Neural crest cell (in vitro differentiated cells): ENCODE data around the gene TMEM187. TPM values are rescaled to one million over a fixed set of nuclear protein-coding genes. Genes with fewer than 3 reads are reported as not detected.

ENCODE experiments used
- DNase-seq: peaks from one replicate; pipeline ENCODE4 v3.0.0; 2021; ENCODE audit warnings: low read depth, mixed read lengths, low spot score
- H3K27ac Mint-ChIP-seq: one replicate; pipeline ENCODE4 v1.8.0; 2021; ENCODE audit warnings: mild to moderate bottlenecking, mixed read lengths; ENCODE audit not compliant: unreplicated experiment
- H3K27me3 Mint-ChIP-seq: 2 replicates; pipeline ENCODE4 v1.8.0; 2021; ENCODE audit warnings: low read depth, mild to moderate bottlenecking, mixed read lengths
- H3K36me3 Mint-ChIP-seq: 2 replicates; pipeline ENCODE4 v1.8.0; 2021; ENCODE audit warnings: low read depth, mild to moderate bottlenecking, mixed read lengths
- H3K4me1 Mint-ChIP-seq: 2 replicates; pipeline ENCODE4 v1.8.0; 2021; ENCODE audit warnings: mixed read lengths
- H3K4me3 Mint-ChIP-seq: one replicate; pipeline ENCODE4 v1.8.0; 2021; ENCODE audit warnings: mild to moderate bottlenecking, mixed read lengths
- H3K9me3 Mint-ChIP-seq: 2 replicates; pipeline ENCODE4 v1.8.0; 2021; ENCODE audit warnings: mixed read lengths
- CTCF ChIP-seq: fragments of 200-600 bp; sonication (generic); conservative IDR thresholded peaks from 2 replicates; pipeline ENCODE4 v1.5.0; 2021; ENCODE audit warnings: antibody characterized with exemption, mild to moderate bottlenecking
- total RNA-seq: library from RNA; stranded (reverse); gene quantifications from 2 replicates; pipeline ENCODE4 v1.2.1, GENCODE V29; 2021

Gene TMEM187
- total RNA-seq, 1 donor from 2014 or later, result 8.0 TPM

GRCh38 chrX:154016366-154017076 is 44.0 kb downstream of the TMEM187 start:
- H3K27me3 Mint-ChIP-seq, result peaks cover 5% of the 10 kb centered on the region
- H3K4me1 Mint-ChIP-seq, result peaks cover 15% of the 10 kb centered on the region
- H3K4me3 Mint-ChIP-seq, result no peak overlapping the region
- H3K27ac Mint-ChIP-seq, result no peak overlapping the region
- H3K9me3 Mint-ChIP-seq, result no peaks in the 10 kb centered on the region
- H3K36me3 Mint-ChIP-seq, result peaks cover 3% of the 10 kb centered on the region
- no peak for DNase-seq
- no peak for TF ChIP-seq CTCF

- H3K9me3 Mint-ChIP-seq, result no peaks in the 10 kb centered on the region
- H3K27ac Mint-ChIP-seq, result no peak overlapping the region
- peaks cover 18% of the 10 kb centered on the region for H3K4me1 Mint-ChIP-seq
- no peak for TF ChIP-seq CTCF
- H3K27me3 Mint-ChIP-seq, result peaks cover 5% of the 10 kb centered on the region
- H3K4me3 Mint-ChIP-seq, result peak overlapping the region; percentile 81
- no peak for DNase-seq
- peaks cover 3% of the 10 kb centered on the region for H3K36me3 Mint-ChIP-seq
Observed at GRCh38 chrX:154017766-154018517, 45.4 kb downstream of the TMEM187 start.

- peaks cover 6% of the 10 kb centered on the region for H3K36me3 Mint-ChIP-seq
- no peak for TF ChIP-seq CTCF
- H3K9me3 Mint-ChIP-seq, result no peaks in the 10 kb centered on the region
- H3K27me3 Mint-ChIP-seq, result peaks cover 3% of the 10 kb centered on the region
- H3K27ac Mint-ChIP-seq, result peak overlapping the region; percentile 92
- DNase-seq, result no peak
- H3K4me1 Mint-ChIP-seq, result peaks cover 22% of the 10 kb centered on the region
- H3K4me3 Mint-ChIP-seq, result peak overlapping the region; percentile 81
Observed at GRCh38 chrX:154018518-154019060, 46.0 kb downstream of the TMEM187 start.

- H3K27ac Mint-ChIP-seq, result peak overlapping the region; percentile 92
- H3K36me3 Mint-ChIP-seq, result peaks cover 4% of the 10 kb centered on the region
- H3K9me3 Mint-ChIP-seq, result no peaks in the 10 kb centered on the region
- TF ChIP-seq CTCF, result no peak
- H3K4me3 Mint-ChIP-seq, result peak overlapping the region; percentile 81
- H3K27me3 Mint-ChIP-seq, result peaks cover 2% of the 10 kb centered on the region
- H3K4me1 Mint-ChIP-seq, result peaks cover 20% of the 10 kb centered on the region
- DNase-seq, result no peak
Observed at GRCh38 chrX:154019061-154019621, 46.6 kb downstream of the TMEM187 start.

- H3K27ac Mint-ChIP-seq, result peak within 1 kb of the TSS; percentile 95
- TF ChIP-seq CTCF, result no peak
- H3K4me3 Mint-ChIP-seq, result peak within 1 kb of the TSS; percentile 82
- H3K9me3 Mint-ChIP-seq, result no peaks in the 10 kb centered on the region
- peaks cover 2% of the 10 kb centered on the region for H3K27me3 Mint-ChIP-seq
- peaks cover 4% of the 10 kb centered on the region for H3K36me3 Mint-ChIP-seq
- DNase-seq, result peak; percentile 23
- peaks cover 20% of the 10 kb centered on the region for H3K4me1 Mint-ChIP-seq
Observed at GRCh38 chrX:154019633-154020528, 47.3 kb downstream of the TMEM187 start, which contains the start of gene IRAK1. Gene IRAK1 (minus strand): TSS chrX:154019902. CDS start chrX:154019812, 90 bp downstream.
